ENCODE results near the gene ABLIM1.

GRCh38 chr10:114489521-114490310 is 168.4 kb downstream of the ABLIM1 start:
- TF ChIP-seq, protein P1, sequence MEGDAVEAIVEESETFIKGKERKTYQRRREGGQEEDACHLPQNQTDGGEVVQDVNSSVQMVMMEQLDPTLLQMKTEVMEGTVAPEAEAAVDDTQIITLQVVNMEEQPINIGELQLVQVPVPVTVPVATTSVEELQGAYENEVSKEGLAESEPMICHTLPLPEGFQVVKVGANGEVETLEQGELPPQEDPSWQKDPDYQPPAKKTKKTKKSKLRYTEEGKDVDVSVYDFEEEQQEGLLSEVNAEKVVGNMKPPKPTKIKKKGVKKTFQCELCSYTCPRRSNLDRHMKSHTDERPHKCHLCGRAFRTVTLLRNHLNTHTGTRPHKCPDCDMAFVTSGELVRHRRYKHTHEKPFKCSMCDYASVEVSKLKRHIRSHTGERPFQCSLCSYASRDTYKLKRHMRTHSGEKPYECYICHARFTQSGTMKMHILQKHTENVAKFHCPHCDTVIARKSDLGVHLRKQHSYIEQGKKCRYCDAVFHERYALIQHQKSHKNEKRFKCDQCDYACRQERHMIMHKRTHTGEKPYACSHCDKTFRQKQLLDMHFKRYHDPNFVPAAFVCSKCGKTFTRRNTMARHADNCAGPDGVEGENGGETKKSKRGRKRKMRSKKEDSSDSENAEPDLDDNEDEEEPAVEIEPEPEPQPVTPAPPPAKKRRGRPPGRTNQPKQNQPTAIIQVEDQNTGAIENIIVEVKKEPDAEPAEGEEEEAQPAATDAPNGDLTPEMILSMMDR (IDR thresholded peaks at IDR 0.05) = no peak
- TF ChIP-seq POLR2A (IDR thresholded peaks at IDR 0.05) = no peak
